Upper lobe of left lung (tissue), 6 donors: ENCODE data around the gene OSBPL5. TPM values are rescaled to one million over a fixed set of nuclear protein-coding genes. Genes with fewer than 3 reads are reported as not detected.

Experiments
- ATAC-seq, 2 donors: fragments of 200-7000 bp; cut with Tn5 transposase; one replicate each; pipeline ENCODE4 v1.9.1; 2022; ENCODE audit warnings: mild to moderate bottlenecking in 2 of 2, moderate library complexity in 2 of 2; ENCODE audit not compliant: low FRiP score in 2 of 2
- DNase-seq, 2 donors: peaks; one replicate each; pipeline ENCODE4 v3.0.0-alpha.2; 2019 to 2020
- H3K27ac ChIP-seq, 4 donors: fragments of 200-600 bp; sonication (generic); one replicate each; pipeline ENCODE4 v1.5.1; 2016 to 2019
- H3K27me3 ChIP-seq, 4 donors: fragments of 200-600 bp; sonication (generic); one replicate each; pipeline ENCODE4 v1.5.1; 2017 to 2019
- H3K36me3 ChIP-seq, 4 donors: fragments of 200-600 bp; sonication (generic); one replicate each; pipeline ENCODE4 v1.5.1; 2016 to 2019
- H3K4me1 ChIP-seq, 4 donors: fragments of 200-600 bp; sonication (generic); one replicate each; pipeline ENCODE4 v1.5.1; 2018 to 2019
- H3K4me3 ChIP-seq, 4 donors: fragments of 200-600 bp; sonication (generic); one replicate each; pipeline ENCODE4 v1.5.1; 2017 to 2019; ENCODE audit warnings: mild to moderate bottlenecking in 2 of 4, moderate library complexity in 1 of 4
- H3K9me3 ChIP-seq, 4 donors: fragments of 200-600 bp; sonication (generic); one replicate each; pipeline ENCODE4 v1.5.1; 2018 to 2019
- EP300 ChIP-seq, 4 donors: sonication (generic); formaldehyde crosslinking; IDR thresholded peaks; one replicate each; pipeline ENCODE4 v1.5.1; 2017; ENCODE audit warnings: antibody characterized with exemption in 4 of 4, control low read depth in 2 of 4
- POLR2A ChIP-seq, 4 donors: fragments of 450-650 bp; IDR thresholded peaks; one replicate each; pipeline ENCODE4 v1.5.1; 2016 to 2017; ENCODE audit warnings: antibody characterized with exemption in 4 of 4, mild to moderate bottlenecking in 2 of 4
- POLR2AphosphoS5 ChIP-seq, 2 donors: sonication (generic); formaldehyde crosslinking; IDR thresholded peaks; one replicate each; pipeline ENCODE4 v1.5.1; 2017; ENCODE audit warnings: antibody characterized with exemption in 2 of 2
- WGBS, 2 donors: methylation state at CpG; one replicate each; pipeline ENCODE4 v1.1.5; 2017 to 2018; 5-methylcytosine and 5-hydroxymethylcytosine counted together
- total RNA-seq, 6 donors: library from RNA; depleted of rRNA in 4 of 6; stranded (reverse); fragments of >200 nt in 4 of 6; gene quantifications; one replicate each; pipeline versions ENCODE4 v1.1.0 to v1.2.1, GENCODE V29; 2016 to 2021
- TF ChIP-seq, protein P1 (sequence below), 6 experiments: fragments of 450-650 bp in 4 of 6; fragments of 200-600 bp in 2 of 6; sonication (generic) in 2 of 6; IDR thresholded peaks; one replicate each; pipeline ENCODE4 v1.5.1; 2016 to 2019; ENCODE audit warnings: antibody characterized with exemption in 6 of 6
- donor health status: DM: no; HTN: no; CAD: no; lungs with moderate emphysema.
- donor health status: DM: no; HTN: yes; CAD: no; lungs with severe emphysema.

The OSBPL5 gene
- total RNA-seq, 6 donors from 2014 or later, result 23.4 to 66.9 (median 48.3) TPM

GRCh38 chr11:3129181-3129590 lies 35.9 kb downstream of the OSBPL5 start:
- H3K4me1 ChIP-seq, result peaks cover 13 to 33% (median 21%) of the 10 kb centered on the region in 4 donors
- WGBS, 2 donors, result 68 to 77% methylated on average over 4 to 10 of the region's 10 CpGs
- peaks cover 0 to 13% (median 0%) of the 10 kb centered on the region in 4 donors for H3K36me3 ChIP-seq
- H3K27me3 ChIP-seq, result no peaks in the 10 kb centered on the region
- TF ChIP-seq EP300 (IDR thresholded peaks at IDR 0.05) (no peak), POLR2A (IDR thresholded peaks at IDR 0.05) (no peak), POLR2AphosphoS5 (IDR thresholded peaks at IDR 0.05) (no peak)
- TF ChIP-seq, protein P1, sequence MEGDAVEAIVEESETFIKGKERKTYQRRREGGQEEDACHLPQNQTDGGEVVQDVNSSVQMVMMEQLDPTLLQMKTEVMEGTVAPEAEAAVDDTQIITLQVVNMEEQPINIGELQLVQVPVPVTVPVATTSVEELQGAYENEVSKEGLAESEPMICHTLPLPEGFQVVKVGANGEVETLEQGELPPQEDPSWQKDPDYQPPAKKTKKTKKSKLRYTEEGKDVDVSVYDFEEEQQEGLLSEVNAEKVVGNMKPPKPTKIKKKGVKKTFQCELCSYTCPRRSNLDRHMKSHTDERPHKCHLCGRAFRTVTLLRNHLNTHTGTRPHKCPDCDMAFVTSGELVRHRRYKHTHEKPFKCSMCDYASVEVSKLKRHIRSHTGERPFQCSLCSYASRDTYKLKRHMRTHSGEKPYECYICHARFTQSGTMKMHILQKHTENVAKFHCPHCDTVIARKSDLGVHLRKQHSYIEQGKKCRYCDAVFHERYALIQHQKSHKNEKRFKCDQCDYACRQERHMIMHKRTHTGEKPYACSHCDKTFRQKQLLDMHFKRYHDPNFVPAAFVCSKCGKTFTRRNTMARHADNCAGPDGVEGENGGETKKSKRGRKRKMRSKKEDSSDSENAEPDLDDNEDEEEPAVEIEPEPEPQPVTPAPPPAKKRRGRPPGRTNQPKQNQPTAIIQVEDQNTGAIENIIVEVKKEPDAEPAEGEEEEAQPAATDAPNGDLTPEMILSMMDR (IDR thresholded peaks at IDR 0.05), result no peak
- H3K4me3 ChIP-seq, result no peak overlapping the region
- H3K9me3 ChIP-seq, result no peaks in the 10 kb centered on the region
- no peak overlapping the region for H3K27ac ChIP-seq
- DNase-seq (no peak), ATAC-seq (no peak)

GRCh38 chr11:3128356-3129180 lies 36.5 kb downstream of the OSBPL5 start:
- H3K4me3 ChIP-seq, result no peak overlapping the region
- peak in 1 of 2 donors; percentile 62 for DNase-seq
- no peaks in the 10 kb centered on the region for H3K27me3 ChIP-seq
- 85 to 92% methylated on average over 8 to 19 of the region's 19 CpGs for WGBS, 2 donors
- no peak for TF ChIP-seq POLR2AphosphoS5 (IDR thresholded peaks at IDR 0.05)
- TF ChIP-seq EP300 (IDR thresholded peaks at IDR 0.05), result no peak
- TF ChIP-seq, protein P1 (IDR thresholded peaks at IDR 0.05), result no peak
- H3K27ac ChIP-seq, result peak overlapping the region in 1 of 4 donors; percentile 77
- peaks cover 0 to 13% (median under 1%) of the 10 kb centered on the region in 4 donors for H3K36me3 ChIP-seq
- H3K4me1 ChIP-seq, result peaks cover 17 to 36% (median 27%) of the 10 kb centered on the region in 4 donors
- no peak for ATAC-seq
- H3K9me3 ChIP-seq, result no peaks in the 10 kb centered on the region

GRCh38 chr11:3127706-3128355 lies 37.3 kb downstream of the OSBPL5 start:
- no peak for TF ChIP-seq POLR2A (IDR thresholded peaks at IDR 0.05)
- TF ChIP-seq, protein P1 (IDR thresholded peaks at IDR 0.05), result no peak
- no peak for TF ChIP-seq EP300 (IDR thresholded peaks at IDR 0.05)
- no peak for TF ChIP-seq POLR2AphosphoS5 (IDR thresholded peaks at IDR 0.05)
- no peak for ATAC-seq

DNA sequence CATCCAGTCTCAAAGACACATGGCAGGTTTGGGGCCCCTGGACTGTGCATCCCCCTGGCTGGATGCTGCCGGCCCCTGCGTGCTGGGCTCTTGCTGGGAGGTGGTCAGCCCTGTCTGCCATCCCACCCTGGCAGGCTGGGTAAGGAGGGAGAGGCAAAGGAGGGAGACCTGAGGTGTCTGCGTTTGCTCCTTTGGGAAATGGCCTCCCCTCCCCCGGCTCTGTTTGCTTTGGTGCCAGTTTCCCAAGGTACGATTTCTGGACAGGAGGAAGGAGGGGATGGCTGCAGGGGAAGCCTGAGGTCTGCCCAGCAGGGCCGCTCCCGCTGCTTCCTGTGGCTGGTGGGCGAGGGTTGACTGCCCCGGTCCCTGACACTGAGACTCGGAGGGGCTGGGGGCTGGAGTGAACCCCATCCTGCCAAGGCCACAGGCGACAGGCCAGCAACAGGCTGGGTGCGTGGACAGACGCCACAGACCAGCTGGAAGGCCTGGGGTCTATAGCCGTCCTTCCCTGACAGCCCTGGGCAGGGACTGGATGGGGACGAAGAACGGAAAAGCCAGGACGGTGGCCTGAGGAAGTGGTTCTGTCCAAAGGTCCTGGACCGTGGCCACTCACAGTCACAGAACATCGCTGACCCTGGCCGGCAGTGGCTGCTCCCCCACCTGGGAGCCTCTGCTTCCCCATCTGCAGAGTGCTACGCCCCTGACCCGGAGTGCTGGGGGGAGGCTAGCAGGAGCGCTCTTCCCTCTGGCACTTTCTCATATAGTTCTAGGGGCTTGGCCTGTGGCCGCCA lies 38.0 kb downstream of the OSBPL5 start:
- H3K36me3 ChIP-seq, result peaks cover 0 to 20% (median 7%) of the 10 kb centered on the region in 4 donors
- H3K4me1 ChIP-seq, result peaks cover 17 to 47% (median 29%) of the 10 kb centered on the region in 4 donors
- H3K4me3 ChIP-seq, result no peak overlapping the region
- ATAC-seq (no peak), DNase-seq (peak in 1 of 2 donors; percentile 66)
- no peaks in the 10 kb centered on the region for H3K9me3 ChIP-seq
- peak overlapping the region; percentile 26 to 77 (median 61) for H3K27ac ChIP-seq
- TF ChIP-seq POLR2AphosphoS5 (IDR thresholded peaks at IDR 0.05) (no peak), POLR2A (IDR thresholded peaks at IDR 0.05) (no peak), EP300 (IDR thresholded peaks at IDR 0.05) (no peak)
- TF ChIP-seq, protein P1 (IDR thresholded peaks at IDR 0.05), result no peak
- 65 to 76% methylated on average over 5 to 24 of the region's 24 CpGs for WGBS, 2 donors
- no peaks in the 10 kb centered on the region for H3K27me3 ChIP-seq

More at GRCh38 chr11:3127706-3128355, 37.3 kb downstream of the OSBPL5 start:
- Histone ChIP-seq H3K36me3 (peaks cover 0 to 14% (median 4%) of the 10 kb centered on the region in 4 donors), H3K27ac (peak overlapping the region in 3 of 4 donors; percentile 29 to 77 (median 66)), H3K9me3 (no peaks in the 10 kb centered on the region), H3K4me3 (no peak overlapping the region), H3K4me1 (peaks cover 17 to 43% (median 29%) of the 10 kb centered on the region in 4 donors), H3K27me3 (no peaks in the 10 kb centered on the region)
- 85 to 90% methylated on average over 15 to 16 of the region's 16 CpGs for WGBS, 2 donors
- DNase-seq, result peak in 1 of 2 donors; percentile 29
